ENCODE measurements around the gene RNGTT.
"Not testable (repeated sequence)": the region's sequence is repeated elsewhere in the genome, so short reads cannot be mapped to it uniquely, and the experiment has no call there.

The RNGTT gene

DNA sequence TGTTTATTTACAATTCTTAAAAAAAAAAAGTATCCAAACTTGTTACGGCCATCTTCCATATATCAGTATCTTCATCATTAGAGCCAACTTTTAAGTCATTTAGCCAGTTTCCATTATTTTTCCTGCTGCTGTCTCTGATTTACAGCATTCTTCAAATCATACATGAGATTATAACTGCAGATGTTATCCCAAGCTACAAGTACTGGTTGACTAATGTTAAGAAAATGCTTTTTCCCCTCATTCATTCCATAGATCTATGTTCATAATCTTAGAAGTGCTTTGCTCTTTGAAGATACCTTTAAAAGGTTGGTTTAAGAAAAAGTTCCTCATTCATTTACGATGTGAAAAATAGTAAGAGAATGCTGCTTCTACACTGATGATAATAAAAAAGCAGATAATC is 158.7 kb downstream of the RNGTT start:
- no peaks in the 10 kb centered on the region for H3K27me3 ChIP-seq (replicated peaks; ENCODE audit: control insufficient read depth, insufficient read depth, low read length, poor library complexity, severe bottlenecking)
- H3K9me3 ChIP-seq (ENCODE audit: control insufficient read depth, low read length): no peaks in the 10 kb centered on the region
- H3K4me3 ChIP-seq (ENCODE audit: insufficient read depth, low read depth, low read length, poor library complexity, severe bottlenecking): no peak overlapping the region
- no peak overlapping the region for H3K27ac ChIP-seq (ENCODE audit: insufficient read depth, low read length, poor library complexity, severe bottlenecking)
- H3K4me1 ChIP-seq (ENCODE audit: control insufficient read depth, insufficient read depth, low read length, poor library complexity, severe bottlenecking): no peaks in the 10 kb centered on the region
- H3K36me3 ChIP-seq (ENCODE audit: control insufficient read depth, insufficient read depth, low read length): peaks cover 11% of the 10 kb centered on the region
- no peak for DNase-seq

DNA sequence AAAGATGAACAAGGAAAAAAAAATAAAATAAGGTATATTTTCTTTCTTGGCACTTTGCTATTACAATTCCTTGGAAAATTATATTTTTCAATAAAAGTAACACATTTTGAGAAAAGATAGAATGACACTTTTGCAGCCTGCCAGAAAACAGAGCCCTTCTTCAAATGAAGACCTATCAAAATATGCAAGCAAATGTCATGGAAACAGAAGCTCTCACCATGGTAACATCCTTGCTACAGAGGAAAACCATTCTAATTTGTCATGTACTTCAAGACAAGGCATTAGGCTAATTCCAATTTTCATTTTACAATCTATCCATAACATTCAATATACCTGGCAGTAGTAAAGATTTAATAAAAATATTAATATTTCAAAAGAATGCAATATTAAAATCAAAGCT is 177.9 kb downstream of the RNGTT start:
- no peaks in the 10 kb centered on the region for H3K9me3 ChIP-seq (ENCODE audit: control insufficient read depth, low read length)
- no peak for DNase-seq

DNA sequence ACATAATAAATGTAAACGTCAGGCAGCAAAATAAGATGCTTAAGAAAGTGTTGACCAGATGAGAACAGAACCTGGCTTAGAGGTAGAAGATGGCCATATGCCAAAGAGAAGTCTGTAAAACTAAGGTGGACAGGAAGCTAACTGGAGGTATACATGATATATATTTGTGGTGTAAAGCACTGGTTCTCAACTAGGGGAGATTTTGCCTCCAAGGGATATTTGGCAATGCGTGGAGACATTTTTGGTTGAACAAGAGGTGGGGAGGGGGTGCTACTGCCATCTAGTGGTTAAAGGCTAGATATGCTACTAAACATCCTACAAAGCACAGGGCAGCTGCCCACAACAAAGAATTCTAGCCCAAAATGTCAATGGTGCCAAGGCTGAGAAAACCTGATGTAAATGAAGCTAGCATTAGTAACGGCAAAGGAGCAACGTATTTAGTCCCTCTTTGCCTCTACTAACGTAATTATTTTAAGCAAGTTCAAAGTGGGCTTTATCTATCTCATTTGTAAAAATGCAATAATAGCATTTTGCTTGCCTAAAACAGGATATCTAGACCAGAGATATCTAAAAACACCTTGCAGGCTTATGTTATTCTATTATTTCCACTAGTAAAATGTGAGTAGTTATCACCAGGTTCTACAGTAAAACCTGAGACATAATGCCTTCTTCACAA is 182.6 kb downstream of the RNGTT start:
- H3K27me3 ChIP-seq (replicated peaks; ENCODE audit: control insufficient read depth, insufficient read depth, low read length, poor library complexity, severe bottlenecking): no peaks in the 10 kb centered on the region
- peak in 1 of 3 donors; percentile 32 for DNase-seq
- H3K27ac ChIP-seq (ENCODE audit: insufficient read depth, low read length, poor library complexity, severe bottlenecking): no peak overlapping the region
- no peak overlapping the region for H3K4me3 ChIP-seq (ENCODE audit: insufficient read depth, low read depth, low read length, poor library complexity, severe bottlenecking)
- H3K9me3 ChIP-seq (ENCODE audit: control insufficient read depth, low read length): no peaks in the 10 kb centered on the region
- no peaks in the 10 kb centered on the region for H3K4me1 ChIP-seq (ENCODE audit: control insufficient read depth, insufficient read depth, low read length, poor library complexity, severe bottlenecking)
- peaks cover 11% of the 10 kb centered on the region for H3K36me3 ChIP-seq (ENCODE audit: control insufficient read depth, insufficient read depth, low read length)

More for the DNA sequence above, 177.9 kb downstream of the RNGTT start:
- no peak overlapping the region for H3K27ac ChIP-seq (ENCODE audit: insufficient read depth, low read length, poor library complexity, severe bottlenecking)
- H3K27me3 ChIP-seq (replicated peaks; ENCODE audit: control insufficient read depth, insufficient read depth, low read length, poor library complexity, severe bottlenecking): no peaks in the 10 kb centered on the region
- H3K4me3 ChIP-seq (ENCODE audit: insufficient read depth, low read depth, low read length, poor library complexity, severe bottlenecking): no peak overlapping the region
- no peaks in the 10 kb centered on the region for H3K4me1 ChIP-seq (ENCODE audit: control insufficient read depth, insufficient read depth, low read length, poor library complexity, severe bottlenecking)
- H3K36me3 ChIP-seq (ENCODE audit: control insufficient read depth, insufficient read depth, low read length): no peaks in the 10 kb centered on the region

DNA sequence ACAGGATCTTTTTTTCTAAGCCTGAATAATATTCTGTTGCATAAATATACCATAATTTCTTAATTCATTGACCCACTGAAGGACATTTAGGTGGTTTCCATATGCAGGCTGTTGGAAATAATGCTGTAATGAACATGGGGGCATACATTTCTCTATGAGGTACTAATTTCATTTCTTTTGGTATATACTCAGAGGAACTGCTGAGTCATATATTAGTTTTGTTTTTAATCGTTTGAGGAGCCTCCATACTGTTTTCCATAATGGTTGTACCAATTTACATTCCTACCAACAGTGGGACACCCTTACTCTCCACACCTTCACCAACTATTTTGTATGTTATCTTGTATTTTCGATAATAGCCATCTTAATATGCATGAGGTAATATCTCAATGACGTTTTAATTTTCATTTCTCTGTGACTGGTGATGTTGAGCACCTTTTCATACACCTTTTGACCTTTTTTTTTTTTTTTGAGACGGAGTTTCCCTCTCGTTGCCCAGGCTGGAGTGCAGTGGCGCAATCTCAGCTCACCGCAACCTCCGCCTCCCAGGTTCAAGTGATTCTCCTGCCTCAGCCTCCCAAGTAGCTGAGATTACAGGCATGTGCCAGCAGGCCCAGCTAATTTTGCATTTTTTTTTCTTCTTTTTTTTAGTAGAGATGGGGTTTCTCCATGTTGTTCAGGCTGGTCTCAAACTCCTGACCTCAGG is 187.4 kb downstream of the RNGTT start:
- Histone ChIP-seq H3K9me3 (ENCODE audit: control insufficient read depth, low read length) (no peaks in the 10 kb centered on the region), H3K27me3 (replicated peaks; ENCODE audit: control insufficient read depth, insufficient read depth, low read length, poor library complexity, severe bottlenecking) (no peaks in the 10 kb centered on the region), H3K36me3 (ENCODE audit: control insufficient read depth, insufficient read depth, low read length) (peaks cover 11% of the 10 kb centered on the region), H3K4me3 (ENCODE audit: insufficient read depth, low read depth, low read length, poor library complexity, severe bottlenecking) (no peak overlapping the region), H3K27ac (ENCODE audit: insufficient read depth, low read length, poor library complexity, severe bottlenecking) (no peak overlapping the region), H3K4me1 (ENCODE audit: control insufficient read depth, insufficient read depth, low read length, poor library complexity, severe bottlenecking) (no peaks in the 10 kb centered on the region)
- DNase-seq: no peak

DNA sequence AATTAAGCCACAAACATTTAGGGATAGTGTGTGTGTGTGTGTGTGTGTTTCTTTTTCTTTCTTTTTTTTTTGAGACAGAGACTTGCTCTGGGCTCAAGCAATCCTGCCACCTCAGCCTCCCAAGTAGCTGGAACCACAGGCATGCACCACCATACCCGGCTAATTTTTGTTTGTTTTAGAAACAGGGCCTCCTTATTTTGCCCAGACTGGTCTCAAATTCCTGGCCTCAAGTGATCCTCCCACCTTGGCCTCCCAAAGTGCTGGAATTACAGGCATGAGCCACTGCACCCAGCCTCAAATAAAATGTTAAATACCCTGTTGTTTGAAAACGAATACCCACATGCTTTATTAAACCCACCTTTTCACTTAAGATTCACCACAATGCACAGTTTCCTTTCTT is 195.3 kb downstream of the RNGTT start:
- not testable (repeated sequence) for H3K27me3 ChIP-seq (replicated peaks; ENCODE audit: control insufficient read depth, insufficient read depth, low read length, poor library complexity, severe bottlenecking); H3K9me3 ChIP-seq (ENCODE audit: control insufficient read depth, low read length); H3K36me3 ChIP-seq (ENCODE audit: control insufficient read depth, insufficient read depth, low read length); H3K4me3 ChIP-seq (ENCODE audit: insufficient read depth, low read depth, low read length, poor library complexity, severe bottlenecking); H3K4me1 ChIP-seq (ENCODE audit: control insufficient read depth, insufficient read depth, low read length, poor library complexity, severe bottlenecking); DNase-seq; H3K27ac ChIP-seq (ENCODE audit: insufficient read depth, low read length, poor library complexity, severe bottlenecking)

DNA sequence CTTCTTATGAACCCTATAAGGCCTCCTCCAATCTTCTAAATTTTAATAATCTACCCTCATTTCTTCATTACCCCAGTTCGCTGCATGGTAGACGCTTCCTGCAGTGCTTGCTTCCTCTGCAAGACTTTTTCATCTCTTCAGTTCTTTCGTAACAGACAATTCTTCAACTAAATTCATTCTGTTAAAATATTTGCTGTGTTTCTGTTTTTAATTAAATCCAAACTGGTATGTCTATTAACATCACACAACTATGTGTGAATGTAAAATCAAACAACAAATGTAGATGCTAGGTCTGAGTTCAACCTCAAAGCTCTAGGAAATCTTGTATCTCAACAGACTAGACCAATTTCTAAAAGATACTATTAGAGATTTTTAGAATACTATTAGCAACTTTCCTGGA is 199.3 kb downstream of the RNGTT start:
- Histone ChIP-seq H3K4me1 (ENCODE audit: control insufficient read depth, insufficient read depth, low read length, poor library complexity, severe bottlenecking) (no peaks in the 10 kb centered on the region), H3K27ac (ENCODE audit: insufficient read depth, low read length, poor library complexity, severe bottlenecking) (no peak overlapping the region), H3K4me3 (ENCODE audit: insufficient read depth, low read depth, low read length, poor library complexity, severe bottlenecking) (no peak overlapping the region), H3K9me3 (ENCODE audit: control insufficient read depth, low read length) (no peaks in the 10 kb centered on the region), H3K27me3 (replicated peaks; ENCODE audit: control insufficient read depth, insufficient read depth, low read length, poor library complexity, severe bottlenecking) (no peaks in the 10 kb centered on the region), H3K36me3 (ENCODE audit: control insufficient read depth, insufficient read depth, low read length) (no peaks in the 10 kb centered on the region)
- DNase-seq: no peak

DNA sequence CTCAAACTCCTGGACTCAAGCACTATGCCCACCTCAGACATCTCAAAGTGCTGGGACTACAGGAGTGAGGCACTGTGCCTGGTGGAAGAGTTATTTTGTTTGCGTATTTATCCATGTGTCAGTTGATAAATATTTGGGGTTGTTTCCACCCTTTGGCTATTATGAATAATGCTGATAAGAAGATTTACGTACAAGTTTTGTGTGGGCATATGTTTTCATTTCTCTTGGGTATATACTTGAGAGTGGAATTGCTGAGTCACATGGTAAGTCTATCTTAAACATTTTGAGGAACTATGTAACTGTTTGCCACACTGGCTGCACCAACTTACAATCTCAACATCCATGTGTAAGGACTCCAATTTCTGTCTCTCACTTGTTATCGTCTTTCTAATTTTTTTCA is 200.3 kb downstream of the RNGTT start:
- Histone ChIP-seq H3K9me3 (ENCODE audit: control insufficient read depth, low read length) (no peaks in the 10 kb centered on the region), H3K36me3 (ENCODE audit: control insufficient read depth, insufficient read depth, low read length) (no peaks in the 10 kb centered on the region), H3K4me1 (ENCODE audit: control insufficient read depth, insufficient read depth, low read length, poor library complexity, severe bottlenecking) (no peaks in the 10 kb centered on the region), H3K27me3 (replicated peaks; ENCODE audit: control insufficient read depth, insufficient read depth, low read length, poor library complexity, severe bottlenecking) (no peaks in the 10 kb centered on the region), H3K27ac (ENCODE audit: insufficient read depth, low read length, poor library complexity, severe bottlenecking) (no peak overlapping the region), H3K4me3 (ENCODE audit: insufficient read depth, low read depth, low read length, poor library complexity, severe bottlenecking) (no peak overlapping the region)
- DNase-seq: no peak

DNA sequence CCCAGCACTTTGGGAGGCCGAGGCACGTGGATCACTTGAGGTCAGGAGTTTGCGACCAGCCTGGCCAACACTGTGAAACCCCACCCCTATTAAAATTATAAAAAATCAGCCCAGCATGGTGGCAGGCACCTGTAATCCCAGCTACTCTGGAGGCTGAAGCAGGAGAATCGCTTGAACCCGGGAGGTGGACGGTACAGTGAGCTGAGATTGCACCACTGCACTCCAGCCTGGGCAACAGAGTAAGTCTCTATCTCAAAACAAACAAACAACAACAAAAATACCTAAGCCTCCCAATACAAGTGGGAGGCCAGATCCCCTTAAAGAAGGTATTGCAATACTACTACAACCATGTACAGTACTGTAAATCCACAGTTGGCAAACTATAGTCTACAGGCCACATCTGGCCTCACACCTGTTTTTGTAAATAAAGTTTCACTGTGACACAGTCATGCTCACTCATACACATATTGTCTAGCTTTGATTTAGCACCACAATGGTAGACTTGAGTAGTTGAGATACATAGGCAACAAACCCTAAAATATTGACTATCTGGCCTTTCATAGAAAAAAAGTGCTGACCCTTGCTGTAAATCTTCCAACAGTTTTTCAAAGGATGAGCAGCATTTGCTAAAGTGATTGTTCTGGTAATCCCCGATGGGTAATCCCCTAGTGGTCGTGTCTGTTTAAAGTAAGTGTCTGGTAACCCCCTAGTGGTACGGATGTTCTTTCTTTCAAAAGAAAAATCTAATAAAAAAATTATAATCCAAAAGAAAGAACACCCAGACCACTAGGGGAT is 202.0 kb downstream of the RNGTT start:
- DNase-seq: no peak
- H3K4me1 ChIP-seq (ENCODE audit: control insufficient read depth, insufficient read depth, low read length, poor library complexity, severe bottlenecking): no peaks in the 10 kb centered on the region

DNA sequence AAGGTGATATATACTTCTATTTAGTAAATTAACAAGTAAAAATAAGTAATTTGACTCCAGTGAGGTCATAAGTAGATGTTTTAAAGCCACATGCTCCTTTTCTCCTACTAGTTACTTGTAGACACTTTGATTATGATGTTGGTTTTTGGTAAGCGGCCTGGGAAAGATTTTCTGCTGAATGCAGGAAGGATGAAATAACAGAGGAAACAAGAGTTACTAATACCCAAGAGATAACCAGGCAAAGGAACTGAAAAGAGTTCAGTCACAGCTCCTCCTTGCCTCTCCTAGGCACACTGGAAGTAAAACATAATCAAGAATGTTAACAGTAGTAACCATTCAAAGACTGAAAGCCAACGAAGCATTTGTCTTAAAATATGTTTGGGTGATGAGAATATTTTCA is 203.3 kb downstream of the RNGTT start:
- Histone ChIP-seq H3K36me3 (ENCODE audit: control insufficient read depth, insufficient read depth, low read length) (no peaks in the 10 kb centered on the region), H3K27ac (ENCODE audit: insufficient read depth, low read length, poor library complexity, severe bottlenecking) (no peak overlapping the region), H3K4me3 (ENCODE audit: insufficient read depth, low read depth, low read length, poor library complexity, severe bottlenecking) (no peak overlapping the region), H3K9me3 (ENCODE audit: control insufficient read depth, low read length) (no peaks in the 10 kb centered on the region), H3K4me1 (ENCODE audit: control insufficient read depth, insufficient read depth, low read length, poor library complexity, severe bottlenecking) (no peaks in the 10 kb centered on the region), H3K27me3 (replicated peaks; ENCODE audit: control insufficient read depth, insufficient read depth, low read length, poor library complexity, severe bottlenecking) (no peaks in the 10 kb centered on the region)
- DNase-seq: no peak

More for the DNA sequence above, 202.0 kb downstream of the RNGTT start:
- H3K27me3 ChIP-seq (replicated peaks; ENCODE audit: control insufficient read depth, insufficient read depth, low read length, poor library complexity, severe bottlenecking): no peaks in the 10 kb centered on the region
- H3K9me3 ChIP-seq (ENCODE audit: control insufficient read depth, low read length): no peaks in the 10 kb centered on the region
- no peak overlapping the region for H3K27ac ChIP-seq (ENCODE audit: insufficient read depth, low read length, poor library complexity, severe bottlenecking)
- H3K4me3 ChIP-seq (ENCODE audit: insufficient read depth, low read depth, low read length, poor library complexity, severe bottlenecking): no peak overlapping the region
- no peaks in the 10 kb centered on the region for H3K36me3 ChIP-seq (ENCODE audit: control insufficient read depth, insufficient read depth, low read length)

DNA sequence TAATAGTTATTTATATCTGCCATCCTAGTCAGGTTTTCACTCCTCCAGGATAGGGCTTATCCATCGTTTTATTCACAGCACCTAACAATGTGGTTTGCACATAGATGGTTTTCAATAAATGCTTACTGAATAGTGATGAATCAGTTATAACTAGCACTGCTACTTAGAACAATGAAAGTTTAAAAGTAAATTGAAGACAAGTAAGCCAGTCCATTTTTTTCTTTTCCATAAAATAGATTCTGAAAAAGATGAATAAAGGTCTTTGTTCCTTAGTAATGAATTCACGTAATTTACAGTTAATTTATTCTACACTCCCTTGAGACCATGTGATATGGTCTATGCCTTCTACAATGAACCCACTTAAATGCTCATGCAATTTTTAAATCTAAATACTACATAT is 212.5 kb downstream of the RNGTT start:
- no peaks in the 10 kb centered on the region for H3K27me3 ChIP-seq (replicated peaks; ENCODE audit: control insufficient read depth, insufficient read depth, low read length, poor library complexity, severe bottlenecking)
- no peaks in the 10 kb centered on the region for H3K9me3 ChIP-seq (ENCODE audit: control insufficient read depth, low read length)
- no peaks in the 10 kb centered on the region for H3K36me3 ChIP-seq (ENCODE audit: control insufficient read depth, insufficient read depth, low read length)
- no peak overlapping the region for H3K27ac ChIP-seq (ENCODE audit: insufficient read depth, low read length, poor library complexity, severe bottlenecking)
- H3K4me3 ChIP-seq (ENCODE audit: insufficient read depth, low read depth, low read length, poor library complexity, severe bottlenecking): no peak overlapping the region
- DNase-seq: no peak
- H3K4me1 ChIP-seq (ENCODE audit: control insufficient read depth, insufficient read depth, low read length, poor library complexity, severe bottlenecking): no peaks in the 10 kb centered on the region

Measured in effector memory CD4-positive, alpha-beta T cell (primary cell).